Heart right ventricle (tissue), 16 donors: ENCODE data around the gene SMARCAD1. TPM values are rescaled to one million over a fixed set of nuclear protein-coding genes. Genes with fewer than 3 reads are reported as not detected.
A peak's percentile ranks its signal among the peaks of the same experiment; 100 is the strongest.

Experiments
- ATAC-seq, 8 donors: fragments of 200-7000 bp; cut with Tn5 transposase; one replicate each; pipeline ENCODE4 v1.9.1; 2020; ENCODE audit warnings: mild to moderate bottlenecking in 8 of 8, moderate library complexity in 8 of 8, moderate number of reproducible peaks in 1 of 8
- DNase-seq, 2 donors: peaks; one replicate each; pipeline ENCODE4 v3.0.0-alpha.2; 2020
- H3K27ac ChIP-seq, 10 donors: fragments of 200-600 bp; sonication (generic) in 2 of 10; one replicate each; pipeline versions ENCODE4 v1.5.0 to v1.8.0; 2020 to 2022; ENCODE audit warnings: mild to moderate bottlenecking in 3 of 10
- H3K27me3 ChIP-seq, 7 donors: fragments of 200-600 bp; one replicate each; pipeline ENCODE4 v1.8.0; 2021 to 2022; ENCODE audit warnings: mild to moderate bottlenecking in 2 of 7
- H3K36me3 ChIP-seq, 9 donors: fragments of 200-600 bp; sonication (generic) in 1 of 9; one replicate each; pipeline versions ENCODE4 v1.5.0 to v1.8.0; 2020 to 2022; ENCODE audit warnings: mild to moderate bottlenecking in 2 of 9
- H3K4me1 ChIP-seq, 9 donors: fragments of 200-600 bp; sonication (generic) in 1 of 9; one replicate each; pipeline versions ENCODE4 v1.5.0 to v1.8.0; 2020 to 2022; ENCODE audit warnings: mild to moderate bottlenecking in 4 of 9
- H3K4me3 ChIP-seq, 10 donors: fragments of 200-600 bp; sonication (generic) in 2 of 10; one replicate each; pipeline versions ENCODE4 v1.5.0 to v1.8.0; 2020 to 2022; ENCODE audit warnings: mild to moderate bottlenecking in 7 of 10, moderate library complexity in 2 of 10
- H3K9me3 ChIP-seq, 11 donors: fragments of 200-600 bp in 10 of 11; sonication (generic) in 2 of 11; one replicate each; pipeline versions ENCODE4 v1.5.0 to v1.8.0; 2013 to 2022; ENCODE audit warnings: mild to moderate bottlenecking in 2 of 11, control low read depth in 1 of 11, moderate library complexity in 1 of 11
- CTCF ChIP-seq, 9 donors: fragments of 200-600 bp; sonication (generic) in 2 of 9; IDR thresholded peaks; one replicate each; pipeline versions ENCODE4 v1.5.0 to v1.8.0; 2021 to 2022; ENCODE audit warnings: antibody characterized with exemption in 9 of 9, mild to moderate bottlenecking in 5 of 9, moderate library complexity in 1 of 9
- WGBS, 2 donors: extraction: QIAGEN DNeasy Blood & Tissue Kit; methylation state at CpG; one replicate each; pipeline ENCODE4 v1.1.7; 2013; ENCODE audit warnings: inconsistent platforms in 1 of 2; 5-methylcytosine and 5-hydroxymethylcytosine counted together
- intact Hi-C, 10 donors: fragments of 100-400 bp; cut with DNase I; formaldehyde crosslinking; loops; one replicate each; pipeline versions ENCODE4 v1.11.1 to v1.14.2; 2022
- polyA plus RNA-seq, 2 donors: library from polyadenylated mRNA; stranded (reverse); fragments of 200-250 nt; gene quantifications; one replicate each; pipeline ENCODE4 v1.2.3, GENCODE V29; 2013
- total RNA-seq, 10 donors: library from RNA; stranded (reverse); fragmentation: NEBNext Ultra II Directional in 3 of 10; extraction: Animal tissue kit (Norgen Biotek cat#: 25700) in 3 of 10; gene quantifications; one replicate each; pipeline versions ENCODE4 v1.2.1 to v1.2.4, GENCODE V29; 2021 to 2023
- donor health status: Arrhythmogenic right ventricular cardiomyopathy.
- donor health status: ischemic (EF 13 %, LVEDD 7.1; RV severe dilation, severe dysfunction).
- donor health status: healthy with polysubstance abuse.
- donor health status: DM: no; HTN: yes; CAD: no.
- donor health status: DM: no; HTN: no; CAD: no.
- donor health status: ischemic (EF 25% LVEDD 6.9; RV normal size, moderate dysfunction).
- donor health status: ischemic (EF 25% LVEDD 5.7; RV mildly dilated, moderate dysfunction).
- donor health status: healthy.
- donor health status: DM: yes; HTN: yes; CAD: no.
- donor health status: Ischemic cardiomyopathy.
- donor health status: ischemic (EF 35%, LVEDD 5.7; RV mildly dilated, moderate dysfunction).
- donor health status: nonischemic (EF 11% LVEDD 7.7; RV severe dilation, severe dysfunction).
- donor health status: DM: yes; HTN: yes; CAD: no.
- donor health status: PGD.
- donor health status: ischemic (EF 29% LVEDD 5.4; RV normal size, mild dysfunction).
- donor health status: nonischemic (EF 23%, LVEDD 6.1; RV moderate dilation, normal function).

SMARCAD1 gene
- total and polyA plus RNA-seq, 12 donors, result 4.5 to 15.1 (median 10.8) TPM

DNA sequence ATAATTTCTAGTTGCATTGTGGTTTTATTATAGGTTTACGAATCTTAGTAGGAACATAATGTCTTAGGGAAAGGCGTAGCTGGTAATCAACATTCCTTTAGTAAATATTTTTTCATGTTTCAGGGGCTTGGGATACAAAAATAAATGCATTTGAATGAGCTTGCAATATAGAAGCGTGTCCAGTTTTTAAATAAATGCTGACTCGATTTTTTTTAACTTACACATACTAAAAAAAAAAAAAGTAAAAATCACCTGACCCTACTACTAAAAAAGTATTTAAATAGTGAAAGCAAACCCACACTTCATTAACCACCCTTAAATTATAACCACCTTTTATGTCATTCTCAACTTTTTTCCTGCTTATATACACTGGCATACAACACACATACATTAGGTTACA is 29.6 kb downstream of the SMARCAD1 start:
- 91 to 95% methylated on average over 4 of the region's 4 CpGs for WGBS, 2 donors
- intact Hi-C loops, result no loop called here
- H3K4me1 ChIP-seq, result peaks cover 0 to 7% (median 0%) of the 10 kb centered on the region in 9 donors
- peaks cover 0 to 97% (median 20%) of the 10 kb centered on the region in 9 donors for H3K36me3 ChIP-seq
- H3K27ac ChIP-seq, result no peak overlapping the region
- ATAC-seq, result no peak
- TF ChIP-seq CTCF (IDR thresholded peaks at IDR 0.05), result no peak
- no peaks in the 10 kb centered on the region for H3K27me3 ChIP-seq
- no peak overlapping the region for H3K4me3 ChIP-seq
- H3K9me3 ChIP-seq, result no peaks in the 10 kb centered on the region
- DNase-seq, result no peak

DNA sequence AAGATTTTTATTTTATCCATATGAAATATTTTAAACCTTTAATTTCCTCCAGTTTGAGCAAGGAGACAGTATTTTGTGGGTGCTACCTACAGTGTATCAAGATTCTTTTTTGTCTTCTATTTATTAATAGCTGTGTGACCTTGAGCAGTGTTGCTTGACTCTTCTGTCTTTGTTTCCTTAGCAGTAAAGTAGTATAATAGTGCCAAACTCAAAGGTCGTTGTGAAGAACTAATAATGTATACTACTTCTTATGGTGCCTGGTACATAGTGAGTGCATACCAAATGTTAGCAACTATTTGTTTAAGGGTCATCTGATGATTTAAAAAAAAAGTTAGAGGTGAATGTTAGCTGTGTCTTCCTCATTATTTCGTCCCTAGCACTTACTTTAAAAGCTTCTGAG is 30.5 kb downstream of the SMARCAD1 start:
- Histone ChIP-seq H3K27ac (no peak overlapping the region), H3K4me1 (peaks cover 0 to 7% (median 0%) of the 10 kb centered on the region in 9 donors), H3K36me3 (peaks cover 0 to 98% (median 24%) of the 10 kb centered on the region in 9 donors), H3K27me3 (no peaks in the 10 kb centered on the region), H3K9me3 (no peaks in the 10 kb centered on the region), H3K4me3 (no peak overlapping the region)
- intact Hi-C loops, result no loop called here
- TF ChIP-seq CTCF (IDR thresholded peaks at IDR 0.05), result no peak
- no peak for DNase-seq
- WGBS, 2 donors, result 45 to 57% methylated on average over 2 of the region's 2 CpGs
- ATAC-seq, result peak in 2 of 8 donors; percentile 22 to 42

GRCh38 chr4:94240384-94240783 is 32.7 kb downstream of the SMARCAD1 start:
- no peak for ATAC-seq

GRCh38 chr4:94244087-94244828 is 36.6 kb downstream of the SMARCAD1 start:
- no peaks in the 10 kb centered on the region for H3K27me3 ChIP-seq
- no peaks in the 10 kb centered on the region for H3K9me3 ChIP-seq
- no peak for DNase-seq
- 43 to 54% methylated on average over 3 of the region's 3 CpGs for WGBS, 2 donors
- TF ChIP-seq CTCF (IDR thresholded peaks at IDR 0.05), result no peak
- peaks cover 0 to 94% (median 26%) of the 10 kb centered on the region in 9 donors for H3K36me3 ChIP-seq
- H3K4me3 ChIP-seq, result no peak overlapping the region
- intact Hi-C loops, result no loop called here
- peak in 5 of 8 donors; percentile 37 to 74 (median 60) for ATAC-seq
- peak overlapping the region in 6 of 10 donors; percentile 17 to 56 (median 36) for H3K27ac ChIP-seq
- H3K4me1 ChIP-seq, result peaks cover 0 to 17% (median 0%) of the 10 kb centered on the region in 9 donors

More at GRCh38 chr4:94240384-94240783, 32.7 kb downstream of the SMARCAD1 start:
- no peaks in the 10 kb centered on the region for H3K27me3 ChIP-seq
- H3K4me3 ChIP-seq, result no peak overlapping the region
- no peak overlapping the region for H3K27ac ChIP-seq
- H3K9me3 ChIP-seq, result no peaks in the 10 kb centered on the region
- H3K4me1 ChIP-seq, result peaks cover 0 to 16% (median 2%) of the 10 kb centered on the region in 9 donors
- DNase-seq, result no peak
- no peak for TF ChIP-seq CTCF (IDR thresholded peaks at IDR 0.05)
- intact Hi-C loops, result no loop called here
- H3K36me3 ChIP-seq, result peaks cover 0 to 97% (median 29%) of the 10 kb centered on the region in 9 donors
